CD14-positive monocyte (primary cell): ENCODE measurements around the gene AKAP6. TPM values are rescaled to one million over a fixed set of nuclear protein-coding genes. Genes with fewer than 3 reads are reported as not detected.

Experiments
- DNase-seq, 3 donors: peaks; one replicate each; pipeline ENCODE4 v3.0.0-alpha.2; 2011 to 2022
- H2AFZ ChIP-seq: 2 replicates; pipeline ENCODE4 v1.6.0; 2012; ENCODE audit warnings: mild to moderate bottlenecking, low read depth, low read length, inconsistent platforms; ENCODE audit not compliant: insufficient read depth, poor library complexity, severe bottlenecking
- H3K27ac ChIP-seq, 2 donors: 1 replicate in 1 of 2; 2 replicates in 1 of 2; pipeline ENCODE4 v1.5.1; 2012 to 2013; ENCODE audit warnings: low read length in 2 of 2, control low read depth in 1 of 2, inconsistent platforms in 1 of 2, low read depth in 1 of 2, mild to moderate bottlenecking in 1 of 2
- H3K27me3 ChIP-seq, 2 donors: one replicate each; pipeline versions ENCODE4 v1.6.0 to v1.6.1; 2011 to 2013; ENCODE audit warnings: low read length in 2 of 2; ENCODE audit not compliant: control insufficient read depth in 2 of 2, insufficient read depth in 2 of 2
- H3K36me3 ChIP-seq, 2 donors: replicated peaks in 1 of 2; 1 replicate in 1 of 2; 2 replicates in 1 of 2; pipeline versions ENCODE4 v1.5.1 to v1.6.1; 2012 to 2013; ENCODE audit warnings: low read length in 2 of 2, control low read depth in 1 of 2, inconsistent platforms in 1 of 2, mild to moderate bottlenecking in 1 of 2; ENCODE audit not compliant: insufficient read depth in 2 of 2, control insufficient read depth in 1 of 2
- H3K4me1 ChIP-seq, 2 donors: 1 replicate in 1 of 2; 2 replicates in 1 of 2; pipeline versions ENCODE4 v1.5.1 to v1.6.1; 2012 to 2013; ENCODE audit warnings: low read length in 2 of 2, control low read depth in 1 of 2, inconsistent platforms in 1 of 2, mild to moderate bottlenecking in 1 of 2, moderate library complexity in 1 of 2; ENCODE audit not compliant: insufficient read depth in 2 of 2, control insufficient read depth in 1 of 2
- H3K4me2 ChIP-seq: replicated peaks from 2 replicates; pipeline ENCODE3; 2012; ENCODE audit warnings: low read length, moderate library complexity, mild to moderate bottlenecking; ENCODE audit not compliant: poor library complexity, severe bottlenecking; ENCODE audit errors: extremely low read depth
- H3K4me3 ChIP-seq, 3 experiments: fragments of 200-600 bp in 1 of 3; sonication (generic) in 1 of 3; replicated peaks in 1 of 3; 1 replicate in 2 of 3; 2 replicates in 1 of 3; pipeline ENCODE4 v1.5.1; 2011 to 2013; ENCODE audit warnings: low read length in 3 of 3, mild to moderate bottlenecking in 3 of 3, control low read depth in 2 of 3, low read depth in 2 of 3, inconsistent platforms in 1 of 3, moderate library complexity in 1 of 3
- H3K79me2 ChIP-seq: 2 replicates; pipeline ENCODE4 v1.6.0; 2012; ENCODE audit warnings: mild to moderate bottlenecking, control low read depth, inconsistent platforms, low read length, moderate library complexity; ENCODE audit not compliant: insufficient read depth
- H3K9ac ChIP-seq: 2 replicates; pipeline ENCODE4 v1.6.0; 2017; ENCODE audit warnings: low read length, mild to moderate bottlenecking; ENCODE audit not compliant: insufficient read depth, poor library complexity, severe bottlenecking
- H3K9me3 ChIP-seq, 2 donors: replicated peaks in 1 of 2; 1 replicate in 1 of 2; 2 replicates in 1 of 2; pipeline versions ENCODE4 v1.5.1 to v1.6.1; 2012 to 2013; ENCODE audit warnings: low read length in 2 of 2, control low read depth in 1 of 2; ENCODE audit not compliant: control insufficient read depth in 1 of 2, insufficient read depth in 1 of 2
- H4K20me1 ChIP-seq: 2 replicates; pipeline ENCODE4 v1.6.0; 2012; ENCODE audit warnings: mild to moderate bottlenecking, low read length, control low read depth, moderate library complexity; ENCODE audit not compliant: insufficient read depth
- H3K27ac Mint-ChIP-seq, 7 donors: one replicate each; pipeline ENCODE4 v1.8.0; 2020; ENCODE audit warnings: mild to moderate bottlenecking in 7 of 7, mixed read lengths in 7 of 7, moderate library complexity in 6 of 7, inconsistent platforms in 2 of 7
- H3K27me3 Mint-ChIP-seq, 3 donors: one replicate each; pipeline ENCODE4 v1.8.0; 2021 to 2022; ENCODE audit warnings: low read depth in 3 of 3, mild to moderate bottlenecking in 3 of 3, mixed read lengths in 3 of 3, moderate library complexity in 3 of 3, inconsistent platforms in 1 of 3
- H3K36me3 Mint-ChIP-seq, 2 donors: one replicate each; pipeline ENCODE4 v1.8.0; 2020; ENCODE audit warnings: mixed read lengths in 2 of 2, inconsistent platforms in 1 of 2, mild to moderate bottlenecking in 1 of 2
- H3K4me1 Mint-ChIP-seq: one replicate; pipeline ENCODE4 v1.8.0; 2020; ENCODE audit warnings: mild to moderate bottlenecking, mixed read lengths
- H3K4me3 Mint-ChIP-seq, 2 donors: one replicate each; pipeline ENCODE4 v1.8.0; 2020; ENCODE audit warnings: mild to moderate bottlenecking in 2 of 2, mixed read lengths in 2 of 2, moderate library complexity in 1 of 2
- H3K9me3 Mint-ChIP-seq, 7 donors: one replicate each; pipeline ENCODE4 v1.8.0; 2020 to 2022; ENCODE audit warnings: mixed read lengths in 7 of 7, mild to moderate bottlenecking in 6 of 7, moderate library complexity in 6 of 7, inconsistent platforms in 2 of 7
- WGBS: methylation state at CpG from one replicate; pipeline ENCODE4 v1.1.5; 2013; ENCODE audit warnings: missing lambda C conversion rate; ENCODE audit not compliant: insufficient coverage; 5-methylcytosine and 5-hydroxymethylcytosine counted together
- intact Hi-C, 2 donors: fragments of 100-400 bp; cut with micrococcal nuclease; formaldehyde crosslinking; loops; one replicate each; pipeline versions ENCODE4 v1.15.0 to v1.15.1; 2023
- polyA plus RNA-seq, 3 donors: library from polyadenylated mRNA; depleted of rRNA in 1 of 3; unstranded in 2 of 3; stranded (reverse) in 1 of 3; fragments of 300-500 nt in 2 of 3; fragments of >200 nt in 1 of 3; fragmentation: Illumina TruSeq in 2 of 3; gene quantifications; 1 replicate in 2 of 3; 2 replicates in 1 of 3; pipeline ENCODE4 v1.2.3, GENCODE V29; 2012 to 2021
- TF ChIP-seq, protein P1 (sequence below): fragments of 200-600 bp; IDR thresholded peaks from one replicate; pipeline ENCODE4 v1.8.0; 2022; ENCODE audit warnings: antibody characterized with exemption, mild to moderate bottlenecking

Gene AKAP6
- polyA plus RNA-seq, 3 donors: not detected

DNA sequence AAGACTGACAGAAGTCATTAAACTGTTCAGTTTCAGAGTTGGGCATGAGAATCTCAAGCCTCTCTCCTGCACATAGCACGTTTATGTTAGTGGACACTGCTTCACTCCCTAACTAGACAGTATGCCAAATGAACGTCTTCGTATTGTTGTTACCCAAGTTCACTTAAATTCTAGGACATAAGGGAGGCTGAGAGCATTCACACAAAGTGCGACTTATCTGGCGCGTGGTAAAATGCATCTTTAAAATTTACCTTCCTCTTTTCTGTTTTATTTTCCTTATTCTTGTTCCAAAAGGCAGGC lies 166.3 kb downstream of the AKAP6 start:
- no peaks in the 10 kb centered on the region for H4K20me1 ChIP-seq
- 100% methylated on average over 3 of the region's 6 CpGs for WGBS
- H3K79me2 ChIP-seq: no peaks in the 10 kb centered on the region
- peaks cover 0 to 1% (median 0%) of the 10 kb centered on the region in 7 donors for H3K9me3 Mint-ChIP-seq
- no peak overlapping the region for H3K4me2 ChIP-seq
- H3K4me1 ChIP-seq: no peaks in the 10 kb centered on the region
- no peak overlapping the region for H3K4me3 ChIP-seq
- no peaks in the 10 kb centered on the region for H3K36me3 Mint-ChIP-seq
- H3K36me3 ChIP-seq: no peaks in the 10 kb centered on the region
- no peaks in the 10 kb centered on the region for H3K9me3 ChIP-seq
- H3K27me3 ChIP-seq: no peaks in the 10 kb centered on the region
- H3K27ac Mint-ChIP-seq: no peak overlapping the region
- TF ChIP-seq, protein P1, sequence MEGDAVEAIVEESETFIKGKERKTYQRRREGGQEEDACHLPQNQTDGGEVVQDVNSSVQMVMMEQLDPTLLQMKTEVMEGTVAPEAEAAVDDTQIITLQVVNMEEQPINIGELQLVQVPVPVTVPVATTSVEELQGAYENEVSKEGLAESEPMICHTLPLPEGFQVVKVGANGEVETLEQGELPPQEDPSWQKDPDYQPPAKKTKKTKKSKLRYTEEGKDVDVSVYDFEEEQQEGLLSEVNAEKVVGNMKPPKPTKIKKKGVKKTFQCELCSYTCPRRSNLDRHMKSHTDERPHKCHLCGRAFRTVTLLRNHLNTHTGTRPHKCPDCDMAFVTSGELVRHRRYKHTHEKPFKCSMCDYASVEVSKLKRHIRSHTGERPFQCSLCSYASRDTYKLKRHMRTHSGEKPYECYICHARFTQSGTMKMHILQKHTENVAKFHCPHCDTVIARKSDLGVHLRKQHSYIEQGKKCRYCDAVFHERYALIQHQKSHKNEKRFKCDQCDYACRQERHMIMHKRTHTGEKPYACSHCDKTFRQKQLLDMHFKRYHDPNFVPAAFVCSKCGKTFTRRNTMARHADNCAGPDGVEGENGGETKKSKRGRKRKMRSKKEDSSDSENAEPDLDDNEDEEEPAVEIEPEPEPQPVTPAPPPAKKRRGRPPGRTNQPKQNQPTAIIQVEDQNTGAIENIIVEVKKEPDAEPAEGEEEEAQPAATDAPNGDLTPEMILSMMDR: no peak
- peaks cover 0 to 3% (median 0%) of the 10 kb centered on the region in 3 donors for H3K27me3 Mint-ChIP-seq
- no peak overlapping the region for H3K27ac ChIP-seq
- no peaks in the 10 kb centered on the region for H3K4me1 Mint-ChIP-seq
- no peak overlapping the region for H3K9ac ChIP-seq
- intact Hi-C loops: no loop called here
- DNase-seq: no peak
- H3K4me3 Mint-ChIP-seq: no peak overlapping the region
- H2AFZ ChIP-seq: no peak overlapping the region

- TF ChIP-seq, protein P1: no peak
- Mint-ChIP-seq H3K27ac (no peak overlapping the region), H3K36me3 (no peaks in the 10 kb centered on the region), H3K4me1 (no peaks in the 10 kb centered on the region), H3K4me3 (no peak overlapping the region), H3K9me3 (peaks cover 0 to 1% (median 0%) of the 10 kb centered on the region in 7 donors), H3K27me3 (peaks cover 0 to 2% (median 0%) of the 10 kb centered on the region in 3 donors)
- Histone ChIP-seq H3K9me3 (no peaks in the 10 kb centered on the region), H2AFZ (no peak overlapping the region), H3K27ac (no peak overlapping the region), H3K36me3 (no peaks in the 10 kb centered on the region), H4K20me1 (no peaks in the 10 kb centered on the region), H3K4me2 (no peak overlapping the region), H3K79me2 (no peaks in the 10 kb centered on the region), H3K9ac (no peak overlapping the region), H3K4me3 (no peak overlapping the region), H3K27me3 (no peaks in the 10 kb centered on the region), H3K4me1 (no peaks in the 10 kb centered on the region)
- no peak for DNase-seq
- intact Hi-C loops: no loop called here
Observed at GRCh38 chr14:32497248-32497647, 168.2 kb downstream of the AKAP6 start.
